NCI-H526 (cell line): Measurements from ENCODE around the gene ATG9A.
"Not testable (repeated sequence)": the region's sequence is repeated elsewhere in the genome, so short reads cannot be mapped to it uniquely, and the experiment has no call there.

Source experiments
- DNase-seq, 2 experiments: peaks; one replicate each; lab custom pipeline; 2025; lab: John Stamatoyannopoulos, UW

The ATG9A gene, protein sequence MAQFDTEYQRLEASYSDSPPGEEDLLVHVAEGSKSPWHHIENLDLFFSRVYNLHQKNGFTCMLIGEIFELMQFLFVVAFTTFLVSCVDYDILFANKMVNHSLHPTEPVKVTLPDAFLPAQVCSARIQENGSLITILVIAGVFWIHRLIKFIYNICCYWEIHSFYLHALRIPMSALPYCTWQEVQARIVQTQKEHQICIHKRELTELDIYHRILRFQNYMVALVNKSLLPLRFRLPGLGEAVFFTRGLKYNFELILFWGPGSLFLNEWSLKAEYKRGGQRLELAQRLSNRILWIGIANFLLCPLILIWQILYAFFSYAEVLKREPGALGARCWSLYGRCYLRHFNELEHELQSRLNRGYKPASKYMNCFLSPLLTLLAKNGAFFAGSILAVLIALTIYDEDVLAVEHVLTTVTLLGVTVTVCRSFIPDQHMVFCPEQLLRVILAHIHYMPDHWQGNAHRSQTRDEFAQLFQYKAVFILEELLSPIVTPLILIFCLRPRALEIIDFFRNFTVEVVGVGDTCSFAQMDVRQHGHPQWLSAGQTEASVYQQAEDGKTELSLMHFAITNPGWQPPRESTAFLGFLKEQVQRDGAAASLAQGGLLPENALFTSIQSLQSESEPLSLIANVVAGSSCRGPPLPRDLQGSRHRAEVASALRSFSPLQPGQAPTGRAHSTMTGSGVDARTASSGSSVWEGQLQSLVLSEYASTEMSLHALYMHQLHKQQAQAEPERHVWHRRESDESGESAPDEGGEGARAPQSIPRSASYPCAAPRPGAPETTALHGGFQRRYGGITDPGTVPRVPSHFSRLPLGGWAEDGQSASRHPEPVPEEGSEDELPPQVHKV

DNA sequence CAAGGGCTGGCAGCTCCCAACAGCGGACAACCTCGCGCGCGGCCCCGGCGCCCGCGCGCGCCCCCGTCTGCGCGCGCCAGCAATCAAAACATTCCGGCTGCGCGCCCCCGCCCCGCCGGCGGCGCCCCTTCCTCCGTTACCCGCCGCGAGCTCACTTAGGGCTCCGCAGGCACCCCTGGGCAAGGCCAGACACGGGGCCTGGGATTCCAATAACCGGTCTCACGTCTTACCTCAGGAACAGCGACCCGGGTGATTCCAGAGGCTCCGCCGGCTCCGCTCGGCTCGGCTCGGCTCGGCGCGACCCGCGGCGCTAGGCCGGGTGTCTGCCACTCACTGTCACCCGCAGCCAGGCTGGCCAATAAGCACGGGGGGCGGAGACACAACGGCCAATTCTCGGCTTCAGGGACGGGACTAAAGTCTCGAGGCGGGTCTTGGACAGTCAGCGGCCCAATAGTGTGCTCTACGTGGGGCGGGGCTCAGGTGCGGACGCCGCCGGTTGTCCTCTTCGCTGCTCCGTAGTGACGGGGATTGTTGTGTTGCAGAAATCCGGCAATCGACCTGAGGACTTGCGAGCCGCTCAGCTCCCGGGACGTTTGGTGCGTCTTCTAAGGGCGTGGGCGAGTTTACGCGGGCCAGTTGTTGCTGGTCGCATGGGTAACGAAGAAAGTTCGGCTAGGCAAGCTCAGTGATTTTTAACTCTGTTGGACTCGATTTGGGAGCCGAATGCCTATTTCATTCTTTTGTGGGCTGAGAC, at the start of gene ATG9A, which contains the start of gene ANKZF1:
Gene ATG9A, minus strand, starts transcription at position 332 of the 754 bp plus-strand sequence. CDS start 1,612 bp downstream, outside the sequence.
Gene ANKZF1, plus strand, starts transcription at position 502 of the 754 bp plus-strand sequence. CDS start 452 bp downstream, outside the sequence.
- DNase-seq: peak; percentile 98 to 99

GRCh38 chr2:219278655-219279150, 49.3 kb upstream of the ATG9A start:
- peak in 1 of 2 experiments; percentile 44 for DNase-seq

DNA sequence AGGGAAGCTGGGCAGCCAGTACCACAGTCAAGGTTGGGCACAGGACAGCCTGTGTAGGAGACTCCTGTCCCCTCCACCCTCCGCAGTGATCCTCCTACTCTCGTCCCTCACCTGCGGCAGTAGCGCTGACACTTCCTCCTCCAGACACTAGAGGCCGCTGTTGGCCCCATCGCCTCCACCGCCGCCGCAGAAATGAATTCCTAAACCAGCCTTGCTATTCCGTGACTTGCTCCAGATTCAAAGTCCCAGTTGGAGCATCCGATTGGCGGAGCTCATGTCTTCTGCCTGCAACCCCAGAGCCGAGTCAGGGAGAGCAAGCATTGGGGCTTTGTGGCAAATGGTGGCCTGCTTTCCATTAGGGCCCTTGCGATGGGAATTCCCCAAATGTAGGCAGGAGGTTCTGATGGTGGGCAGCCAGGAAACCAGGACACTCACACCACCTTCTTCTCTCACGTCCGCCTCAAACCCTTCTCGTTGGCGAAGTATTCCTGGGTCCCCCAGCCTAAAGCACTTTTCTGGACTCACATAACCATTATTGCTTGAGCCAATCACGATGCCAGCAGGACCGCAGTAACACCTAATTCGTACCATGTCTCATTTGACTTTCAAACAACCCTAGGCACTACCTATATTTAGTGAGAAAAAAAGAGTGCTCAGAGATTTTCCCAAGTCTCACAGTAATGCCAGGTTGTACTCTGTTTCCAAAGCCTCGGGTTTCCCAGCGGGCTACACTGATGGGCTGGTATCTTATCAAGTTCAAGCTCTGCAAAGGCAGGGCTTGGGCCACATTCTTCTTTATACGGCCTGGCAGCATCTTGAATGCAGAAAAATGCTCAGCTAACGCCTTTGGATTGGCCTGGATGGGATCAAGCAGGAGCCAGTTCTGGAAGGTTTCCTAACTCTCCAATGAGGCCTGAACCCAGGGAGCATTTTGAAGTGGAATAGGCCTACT, 48.5 kb upstream of the ATG9A start:
- peak; percentile 70 to 90 for DNase-seq

DNA sequence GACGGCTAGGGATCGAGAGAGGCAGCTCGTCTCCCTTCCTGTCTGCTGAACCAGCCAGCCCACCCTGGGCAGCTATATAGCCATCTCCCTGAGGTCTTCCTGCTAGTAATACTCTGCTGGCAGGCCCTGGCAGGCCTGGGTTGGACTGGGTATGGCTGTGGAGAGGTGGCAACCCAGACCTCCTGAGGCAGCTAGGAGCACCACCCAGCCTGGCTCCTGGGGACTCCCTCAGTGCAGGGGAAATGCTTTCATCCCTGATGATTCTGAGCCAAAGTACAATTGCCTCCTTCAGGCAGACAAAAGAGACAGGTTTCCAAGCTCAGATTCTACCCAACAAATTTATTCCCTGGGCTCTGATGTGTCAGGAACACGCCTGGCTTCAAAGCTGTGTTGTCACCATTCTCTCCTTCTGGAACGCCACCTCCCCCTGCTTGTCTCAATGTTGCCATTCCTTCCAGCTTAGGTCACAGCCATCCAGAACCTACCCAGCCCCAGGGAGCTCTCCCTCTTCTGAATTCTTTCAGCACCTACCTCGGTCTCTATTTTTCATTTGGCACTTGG, 45.0 kb upstream of the ATG9A start:
- DNase-seq: no peak

- DNase-seq: no peak
Observed at GRCh38 chr2:219273937-219274336, 44.5 kb upstream of the ATG9A start.

- no peak for DNase-seq
Observed at GRCh38 chr2:219272995-219273394, 43.6 kb upstream of the ATG9A start.

DNA sequence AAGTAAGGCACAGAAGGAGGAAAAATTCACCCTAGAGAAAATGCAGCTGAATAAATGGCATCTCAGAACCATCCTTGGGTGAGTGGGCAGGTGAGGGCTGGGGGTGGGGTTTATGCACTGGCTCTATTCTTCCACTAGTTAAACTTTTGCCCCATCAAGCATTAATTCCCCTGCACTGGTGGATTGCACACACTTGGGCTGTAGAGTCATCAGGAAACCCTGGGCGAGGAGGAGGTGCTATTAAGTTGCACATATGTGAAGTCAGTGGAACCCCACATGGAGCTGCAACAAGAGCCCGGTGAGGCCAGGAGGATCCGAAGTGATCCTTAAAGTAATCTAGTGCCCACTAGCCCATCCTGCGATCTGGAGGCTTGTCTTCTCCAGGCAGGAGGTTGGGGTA, 42.9 kb upstream of the ATG9A start:
- no peak for DNase-seq

- no peak for DNase-seq
Observed at GRCh38 chr2:219271021-219271420, 41.6 kb upstream of the ATG9A start.

DNA sequence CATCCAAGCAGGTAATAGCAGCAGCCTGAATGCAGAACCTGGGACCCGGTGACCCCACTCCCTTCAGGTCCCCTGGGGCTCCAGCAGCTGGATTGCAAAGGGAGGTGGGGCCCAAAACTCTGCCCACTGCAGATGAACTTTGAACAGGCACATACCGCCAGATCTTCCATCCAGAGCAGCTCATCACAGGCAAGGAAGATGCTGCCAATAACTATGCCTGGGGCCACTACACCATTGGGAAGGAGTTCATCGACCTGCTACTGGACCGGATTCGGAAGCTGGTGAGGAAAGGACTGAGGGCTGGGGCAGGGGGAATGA, 40.6 kb upstream of the ATG9A start:
- DNase-seq: no peak

- no peak for DNase-seq
Observed at GRCh38 chr2:219269362-219270054, 40.1 kb upstream of the ATG9A start.

DNA sequence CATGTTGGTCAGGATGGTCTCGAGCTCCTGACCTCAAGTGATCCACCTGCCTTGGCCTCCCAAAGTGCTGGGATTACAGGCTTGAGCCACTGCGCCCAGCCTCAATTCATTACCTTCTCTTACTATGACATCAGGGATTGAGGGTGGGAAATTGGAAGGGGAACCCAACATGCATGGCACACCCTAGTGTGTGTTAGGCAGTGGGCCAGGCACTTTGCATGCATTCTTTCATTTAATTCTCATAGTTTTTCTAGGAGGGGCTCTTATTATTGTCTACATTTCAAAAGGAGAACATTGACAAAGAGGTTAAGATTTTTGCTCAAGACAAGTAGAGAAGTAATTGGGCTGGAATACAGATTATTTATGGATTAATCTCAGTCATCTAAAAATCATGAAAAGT, 38.9 kb upstream of the ATG9A start:
- DNase-seq: no peak

GRCh38 chr2:219266886-219267285, 37.5 kb upstream of the ATG9A start:
- no peak for DNase-seq

DNA sequence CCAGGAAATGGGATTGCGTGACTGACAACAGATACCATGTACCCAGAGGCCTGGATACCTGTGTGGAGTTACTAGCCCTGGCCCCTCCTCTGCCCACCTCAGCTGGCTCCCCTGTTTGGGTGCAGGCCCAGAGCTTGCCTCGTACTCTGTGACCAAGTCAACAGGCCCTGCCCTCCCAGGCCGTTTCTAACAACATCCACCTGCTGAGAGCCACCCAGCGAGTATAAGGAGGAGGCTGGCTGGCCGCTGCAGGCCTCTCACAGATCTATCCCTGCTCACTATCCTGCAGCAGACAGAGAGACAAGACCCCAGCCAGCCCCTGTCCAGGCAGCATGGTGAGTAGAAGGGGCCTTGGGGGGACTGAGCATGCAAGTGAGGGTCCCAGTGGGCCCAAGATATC, 36.8 kb upstream of the ATG9A start:
- DNase-seq: no peak

GRCh38 chr2:219261024-219261855, 31.8 kb upstream of the ATG9A start:
- DNase-seq: no peak

DNA sequence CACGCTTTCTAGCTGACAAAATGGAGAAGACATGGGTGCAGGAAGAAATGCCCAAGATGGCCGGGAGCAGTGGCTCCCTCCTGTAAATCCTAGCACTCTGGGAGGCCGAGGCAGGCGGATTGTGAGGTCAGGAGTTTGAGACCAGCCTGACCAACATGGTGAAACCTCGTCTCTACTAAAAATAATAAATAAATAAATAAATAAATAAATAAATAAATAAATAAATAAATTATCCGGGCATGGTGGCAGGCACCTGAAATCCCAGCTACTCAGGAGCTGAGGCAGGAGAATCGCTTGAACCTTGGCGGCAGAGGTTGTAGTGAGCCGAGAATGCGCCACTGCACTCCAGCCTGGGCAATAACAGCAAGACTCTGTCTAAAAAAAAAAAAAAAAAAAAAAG, 29.5 kb upstream of the ATG9A start:
- not testable (repeated sequence) for DNase-seq

DNA sequence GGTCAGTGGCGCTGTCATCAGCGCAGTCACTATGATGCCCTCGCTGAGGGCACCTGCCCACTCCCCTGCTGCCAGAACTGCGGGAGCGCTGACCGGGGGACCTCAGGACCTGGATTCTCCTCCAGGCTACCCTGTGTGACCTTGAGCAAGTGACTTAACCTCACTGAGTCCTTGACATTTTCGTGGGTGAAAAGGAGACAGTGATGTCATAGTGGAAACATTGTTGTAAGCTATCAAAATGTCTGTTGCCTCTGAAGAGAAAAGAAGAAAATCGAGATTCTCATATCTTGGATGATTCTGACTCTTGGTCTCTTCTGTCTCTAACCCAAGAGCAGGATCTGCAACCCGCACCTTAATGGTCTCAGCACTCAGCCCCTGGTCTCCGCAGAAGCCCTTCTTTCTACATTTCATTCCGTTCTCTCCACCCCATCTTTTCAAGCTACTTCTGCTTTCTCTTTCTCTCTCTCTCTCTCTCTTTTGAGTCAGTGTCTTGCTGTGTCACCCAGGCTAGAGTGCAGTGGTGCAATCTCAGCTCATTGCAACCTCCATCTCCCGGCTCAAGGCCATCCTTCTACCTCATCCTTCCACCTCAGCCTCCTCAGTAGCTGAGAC, 25.3 kb upstream of the ATG9A start:
- no peak for DNase-seq

- peak; percentile 50 to 90 for DNase-seq
Observed at GRCh38 chr2:219253753-219254589, 24.5 kb upstream of the ATG9A start, which contains the start of gene TUBA4A. Gene TUBA4A, minus strand, starts transcription at chr2:219253918. Its CDS starts 60 bp downstream, at chr2:219253858.
